DMS53 treated with DMSO at 0.1 percent for 48 hours (cell line): ENCODE results near the gene POLR2C.

Source experiments
- DNase-seq: peaks from one replicate; lab custom pipeline; 2025; ENCODE audit not compliant: unreplicated experiment; lab: John Stamatoyannopoulos, UW

Gene POLR2C

DNA sequence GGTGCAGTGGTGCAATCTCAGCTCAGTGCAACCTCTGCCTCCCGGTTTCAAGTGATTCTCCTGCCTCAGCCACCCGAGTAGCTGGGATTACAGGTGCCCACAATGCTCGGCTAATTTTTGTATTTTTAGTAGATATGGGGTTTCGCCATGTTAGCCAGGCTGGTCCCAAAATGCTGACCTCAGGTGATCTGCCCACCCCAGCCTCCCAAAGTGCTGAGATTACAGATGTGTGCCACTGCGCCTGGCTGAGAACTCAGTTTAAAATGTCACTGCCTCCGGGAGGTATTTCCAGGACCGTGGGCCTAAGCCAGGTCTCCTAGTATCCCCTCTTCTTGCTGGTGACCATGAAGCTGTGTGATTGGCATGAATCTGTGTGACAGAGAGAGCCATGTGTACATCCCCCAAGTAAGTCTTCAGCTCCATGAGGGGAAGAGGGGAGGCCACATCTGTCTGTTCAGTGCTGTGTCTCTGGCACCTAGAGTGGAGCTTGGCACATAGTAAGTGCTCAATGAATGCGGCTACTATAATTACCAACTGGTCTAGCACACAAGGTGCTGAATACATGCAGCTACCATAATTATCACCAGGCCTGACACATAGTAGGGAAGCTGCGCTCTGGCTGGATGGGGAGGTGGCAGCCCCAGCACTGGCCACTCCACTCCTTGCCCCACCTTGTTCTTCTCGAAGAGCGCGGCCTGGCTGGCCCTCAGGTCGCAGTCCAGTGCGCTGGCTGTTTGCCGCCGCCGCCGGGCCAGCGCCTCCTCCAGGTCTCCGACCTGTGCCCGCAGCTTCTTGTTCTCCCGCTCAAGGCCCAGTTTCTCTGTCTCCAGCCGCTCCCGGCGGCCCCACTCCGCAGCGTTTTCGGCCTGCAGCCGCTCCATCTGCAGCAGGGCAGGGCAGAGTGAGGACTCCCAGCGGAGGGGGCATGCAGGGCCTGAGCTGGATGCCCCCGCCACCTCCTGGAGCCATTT is 55.2 kb downstream of the POLR2C start:
- DNase-seq, result no peak

GRCh38 chr16:57518520-57518919 is 56.0 kb downstream of the POLR2C start:
- DNase-seq, result no peak

GRCh38 chr16:57518922-57519321 is 56.4 kb downstream of the POLR2C start:
- no peak for DNase-seq

DNA sequence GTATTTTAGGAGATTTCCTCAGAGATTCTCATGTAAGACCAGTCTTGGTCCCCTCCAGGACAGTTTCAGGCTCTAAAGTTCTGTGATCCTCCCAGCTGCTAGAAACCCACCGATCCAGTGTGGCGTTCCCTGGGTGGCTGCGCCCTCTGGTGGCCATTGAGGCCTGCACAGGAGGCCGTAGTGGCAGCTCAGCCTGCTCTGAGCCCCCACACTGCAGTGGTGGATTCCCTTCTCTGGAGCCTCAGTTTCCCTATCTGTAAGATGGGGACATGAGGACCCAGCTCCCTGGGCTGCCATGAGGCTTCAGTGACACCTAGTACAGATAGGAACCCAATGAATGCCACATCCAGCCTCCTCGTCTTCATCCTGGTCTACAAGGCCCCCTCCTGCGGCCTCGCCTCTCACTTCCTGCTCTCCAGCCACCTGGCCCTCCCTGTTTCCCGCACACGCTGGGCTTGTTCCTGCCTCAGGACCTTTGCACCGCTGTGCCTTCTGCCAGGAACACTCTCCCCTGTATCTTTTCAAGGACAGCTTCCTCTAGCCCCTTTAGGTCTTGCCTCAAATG is 57.4 kb downstream of the POLR2C start:
- DNase-seq, result peak; percentile 62
